Measurements from ENCODE around the gene MYRF. TPM values are rescaled to one million over a fixed set of nuclear protein-coding genes. Genes with fewer than 3 reads are reported as not detected.

The MYRF gene
- total and polyA plus RNA-seq, 2 of the 4 experiments (the other 2 are of a cell fraction) = 1.6 to 10.7 TPM

DNA sequence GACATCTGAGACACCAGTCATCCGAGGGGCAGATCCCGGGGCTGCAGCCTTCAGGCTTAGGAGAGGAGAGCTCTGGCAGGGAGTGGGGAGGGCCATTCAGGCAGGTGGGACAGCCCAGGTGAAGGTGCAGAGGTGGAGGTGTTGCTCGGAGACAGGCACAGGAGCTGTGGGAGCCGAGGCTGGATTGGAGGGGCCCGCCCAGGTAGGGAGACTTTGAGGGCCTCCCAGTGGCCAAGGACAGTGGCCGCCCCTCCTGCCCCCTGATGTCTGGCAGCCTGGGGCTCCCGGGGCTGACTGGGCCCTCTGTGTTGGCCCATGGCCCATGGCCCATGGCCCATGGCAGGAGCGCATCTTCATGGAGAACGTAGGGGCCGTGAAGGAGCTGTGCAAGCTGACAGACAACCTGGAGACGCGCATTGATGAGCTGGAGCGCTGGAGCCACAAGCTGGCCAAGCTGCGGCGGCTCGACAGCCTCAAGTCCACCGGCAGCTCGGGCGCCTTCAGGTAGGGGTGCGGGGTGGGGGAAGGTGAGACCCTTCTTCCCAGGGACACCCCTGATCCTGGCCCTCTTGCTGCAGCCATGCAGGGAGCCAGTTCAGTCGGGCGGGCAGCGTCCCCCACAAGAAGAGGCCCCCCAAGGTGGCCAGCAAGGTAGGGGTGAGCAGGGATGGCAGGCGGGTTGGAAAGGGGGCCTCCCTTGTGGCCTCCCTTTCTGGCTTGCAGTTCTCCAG lies 26.6 kb downstream of the MYRF start:
- Histone ChIP-seq H3K4me2 (ENCODE audit: low read depth, low read length) (no peak overlapping the region), H3K18ac (ENCODE audit: low read depth, low read length) (no peak overlapping the region), H2BK15ac (ENCODE audit: low read depth, low read length) (no peak overlapping the region), H3K9ac (ENCODE audit: low read depth, low read length) (no peak overlapping the region), H3K23ac (ENCODE audit: low read depth, low read length) (no peak overlapping the region), H3K27ac (ENCODE audit: insufficient read depth, low read length) (no peak overlapping the region), H3K4ac (ENCODE audit: low read depth, low read length) (no peak overlapping the region), H3K9me1 (ENCODE audit: insufficient read depth, low read length) (no peaks in the 10 kb centered on the region; the same call in 1 of the 2 replicates), H2BK120ac (ENCODE audit: low read depth, low read length) (no peak overlapping the region), H2BK20ac (ENCODE audit: low read depth, low read length) (no peak overlapping the region), H3K4me3 (ENCODE audit: insufficient read depth, low read depth, low read length) (no peak overlapping the region), H3K14ac (replicated peaks; ENCODE audit: low read depth, low read length) (no peak overlapping the region), H3K9me3 (ENCODE audit: control insufficient read depth, insufficient read depth, low read length) (no peaks in the 10 kb centered on the region), H3K36me3 (ENCODE audit: control insufficient read depth, insufficient read depth, low read length) (peaks cover 5% of the 10 kb centered on the region), H3K4me1 (ENCODE audit: control insufficient read depth, insufficient read depth, low read length) (peaks cover 3% of the 10 kb centered on the region; the same call in 1 of the 2 replicates), H3K79me1 (ENCODE audit: low read depth in 1 of 2, low read length in 2 of 2) (no peaks in the 10 kb centered on the region), H3K56ac (ENCODE audit: extremely low read depth, insufficient read depth, low read length) (no peak overlapping the region), H2BK5ac (ENCODE audit: low read depth, low read length, poor library complexity, severe bottlenecking) (no peak overlapping the region), H4K20me1 (ENCODE audit: insufficient read depth, low read length) (no peaks in the 10 kb centered on the region), H2AK9ac (replicated peaks; ENCODE audit: low read depth, low read length, poor library complexity) (no peak overlapping the region), H4K91ac (ENCODE audit: insufficient read depth, low read depth, low read length) (no peak overlapping the region), H4K8ac (ENCODE audit: low read depth in 2 of 2, low read length in 2 of 2) (no peak overlapping the region), H3K27me3 (ENCODE audit: control insufficient read depth, insufficient read depth, low read length) (no peaks in the 10 kb centered on the region), H4K5ac (ENCODE audit: low read depth, low read length) (no peak overlapping the region), H2AFZ (replicated peaks; ENCODE audit: low read length, poor library complexity) (no peak overlapping the region), H2AK5ac (ENCODE audit: low read depth, low read length) (no peak overlapping the region)
- no TSS peak for BruUV-seq (replicated peaks)
- TF ChIP-seq, protein P1, sequence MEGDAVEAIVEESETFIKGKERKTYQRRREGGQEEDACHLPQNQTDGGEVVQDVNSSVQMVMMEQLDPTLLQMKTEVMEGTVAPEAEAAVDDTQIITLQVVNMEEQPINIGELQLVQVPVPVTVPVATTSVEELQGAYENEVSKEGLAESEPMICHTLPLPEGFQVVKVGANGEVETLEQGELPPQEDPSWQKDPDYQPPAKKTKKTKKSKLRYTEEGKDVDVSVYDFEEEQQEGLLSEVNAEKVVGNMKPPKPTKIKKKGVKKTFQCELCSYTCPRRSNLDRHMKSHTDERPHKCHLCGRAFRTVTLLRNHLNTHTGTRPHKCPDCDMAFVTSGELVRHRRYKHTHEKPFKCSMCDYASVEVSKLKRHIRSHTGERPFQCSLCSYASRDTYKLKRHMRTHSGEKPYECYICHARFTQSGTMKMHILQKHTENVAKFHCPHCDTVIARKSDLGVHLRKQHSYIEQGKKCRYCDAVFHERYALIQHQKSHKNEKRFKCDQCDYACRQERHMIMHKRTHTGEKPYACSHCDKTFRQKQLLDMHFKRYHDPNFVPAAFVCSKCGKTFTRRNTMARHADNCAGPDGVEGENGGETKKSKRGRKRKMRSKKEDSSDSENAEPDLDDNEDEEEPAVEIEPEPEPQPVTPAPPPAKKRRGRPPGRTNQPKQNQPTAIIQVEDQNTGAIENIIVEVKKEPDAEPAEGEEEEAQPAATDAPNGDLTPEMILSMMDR (conservative IDR thresholded peaks at IDR 0.05; ENCODE audit: low read depth, low read length) = no peak
- no peak for TF ChIP-seq POLR2A (IDR thresholded peaks at IDR 0.05; ENCODE audit: low read depth, low read length)
- no peak for TF ChIP-seq SMC3 (IDR thresholded peaks at IDR 0.05; ENCODE audit: low read depth, low read length)
- TF ChIP-seq RCOR1 (IDR thresholded peaks at IDR 0.05; ENCODE audit: insufficient replicate concordance, low read length) = no peak
- TF ChIP-seq RFX5 (IDR thresholded peaks at IDR 0.05; ENCODE audit: low read depth, low read length) = no peak
- TF ChIP-seq MAFK (IDR thresholded peaks at IDR 0.05; ENCODE audit: low read depth, low read length) = no peak
- no peak for TF ChIP-seq NFE2L2 (IDR thresholded peaks at IDR 0.05; ENCODE audit: low read depth, low read length)
- TF ChIP-seq CHD1 (IDR thresholded peaks at IDR 0.05; ENCODE audit: low read depth, low read length) = no peak
- ATAC-seq (ENCODE audit: low read depth) (no peak), DNase-seq (no peak)
- WGBS, 2 experiments (ENCODE audit: extremely low coverage in 2 of 2, insufficient read length in 1 of 2) = 90% methylated on average over 10 of the region's 24 CpGs; no CpG with 5 or more reads in 1 of the 2 experiments
- dilution Hi-C loops (cut with HindIII; ENCODE audit: low sequenced_read_pairs, unreplicated experiment) = no loop called here
- intact Hi-C loops (cut with micrococcal nuclease) = no loop called here
- in situ Hi-C loops (cut with MboI; ENCODE audit: low sequenced_read_pairs) = no loop called here
- ChIA-PET POLR2A (ENCODE audit: unreplicated experiment) (no interaction called here), CTCF (interaction anchor here (1.2 kb wide), 1 partner anchor 32 kb away, joined by 5 read pairs; no protein-coding TSS in a partner anchor)
